Fibroblast of skin of left quadriceps (primary cell): ENCODE data around the gene C5orf22.
A peak's percentile ranks its signal among the peaks of the same experiment; 100 is the strongest.
"Not testable (repeated sequence)": the region's sequence is repeated elsewhere in the genome, so short reads cannot be mapped to it uniquely, and the experiment has no call there.

Source experiments
- DNase-seq, 2 experiments: peaks; one replicate each; pipeline ENCODE4 v3.0.0-alpha.2; 2013; ENCODE audit warnings: low read depth in 2 of 2

Gene C5orf22

DNA sequence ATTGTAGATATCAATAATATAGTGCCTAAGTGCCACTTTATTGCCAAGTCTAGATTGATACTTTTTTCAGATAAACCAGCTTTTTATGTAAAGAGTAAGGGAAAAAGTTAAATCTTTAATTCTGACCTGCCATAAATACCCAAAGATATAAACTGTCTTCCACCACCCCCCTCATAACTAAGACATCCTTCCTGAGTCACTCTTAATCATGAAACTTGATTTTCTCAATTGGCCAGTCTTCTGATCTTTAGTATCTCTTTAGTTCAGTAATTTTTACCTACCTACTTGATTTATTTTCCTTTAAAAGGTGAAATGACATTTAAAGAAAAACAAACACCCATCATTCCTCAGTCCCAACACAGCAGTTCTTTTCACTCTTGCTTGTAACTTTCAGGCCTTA, 21.8 kb downstream of the C5orf22 start:
- no peak for DNase-seq

DNA sequence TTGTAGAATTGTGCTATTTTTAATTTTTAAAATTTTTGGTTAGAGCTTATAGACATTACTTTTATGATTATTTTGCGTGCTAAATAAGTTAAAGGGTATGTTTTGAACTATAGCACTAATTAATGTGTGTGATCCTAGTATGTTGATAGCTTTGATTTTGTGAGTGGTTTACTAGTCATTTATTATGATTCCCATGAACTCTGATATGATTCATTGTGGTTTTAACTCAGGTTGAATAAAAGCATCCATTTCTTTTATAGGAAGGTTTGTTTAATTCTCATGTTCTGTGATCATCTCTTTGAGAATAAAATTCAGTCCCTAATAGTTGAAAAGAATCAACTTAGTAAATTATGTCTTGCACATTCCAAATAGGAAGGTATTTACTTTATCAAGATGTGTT, 22.5 kb downstream of the C5orf22 start:
- no peak for DNase-seq

DNA sequence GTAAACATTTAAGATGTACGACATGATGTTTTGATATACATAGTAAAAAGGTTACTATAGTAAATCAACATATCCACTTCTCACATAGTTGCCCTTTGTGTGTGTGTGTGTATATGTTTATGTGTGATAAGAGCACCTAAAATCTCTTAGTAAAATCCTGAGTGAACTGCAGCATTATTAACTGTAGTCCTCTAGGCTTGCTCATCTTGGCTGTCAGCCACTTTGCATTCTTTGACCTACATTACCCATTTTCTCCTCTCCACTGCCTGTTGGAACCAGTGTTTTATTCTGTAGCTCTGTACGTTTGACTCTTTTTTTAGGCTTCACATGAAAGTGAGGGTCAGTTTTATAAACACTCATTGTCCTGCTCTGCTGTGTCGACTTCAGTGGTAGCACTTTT, 24.4 kb downstream of the C5orf22 start:
- peak in 1 of 2 experiments; percentile 14 for DNase-seq

DNA sequence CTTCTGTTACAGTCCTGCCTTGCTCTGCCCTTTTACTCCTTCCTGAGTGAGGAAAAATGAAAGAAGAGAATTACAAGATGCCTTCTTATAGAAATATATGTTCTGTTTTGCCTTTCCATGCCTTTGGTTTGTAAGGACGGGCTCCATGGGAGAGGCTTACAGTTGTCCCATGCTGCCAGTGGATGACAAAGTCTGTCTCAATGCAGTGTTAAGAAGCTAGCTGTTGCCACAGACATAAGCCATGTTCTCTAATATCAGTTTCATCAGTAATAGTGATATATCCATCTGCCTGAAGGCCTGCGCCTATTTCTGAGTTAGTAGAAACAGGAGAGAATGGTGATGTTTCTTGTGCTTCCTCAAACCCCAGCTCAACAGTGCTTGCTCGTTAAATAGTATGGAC, 27.8 kb downstream of the C5orf22 start:
- no peak for DNase-seq

DNA sequence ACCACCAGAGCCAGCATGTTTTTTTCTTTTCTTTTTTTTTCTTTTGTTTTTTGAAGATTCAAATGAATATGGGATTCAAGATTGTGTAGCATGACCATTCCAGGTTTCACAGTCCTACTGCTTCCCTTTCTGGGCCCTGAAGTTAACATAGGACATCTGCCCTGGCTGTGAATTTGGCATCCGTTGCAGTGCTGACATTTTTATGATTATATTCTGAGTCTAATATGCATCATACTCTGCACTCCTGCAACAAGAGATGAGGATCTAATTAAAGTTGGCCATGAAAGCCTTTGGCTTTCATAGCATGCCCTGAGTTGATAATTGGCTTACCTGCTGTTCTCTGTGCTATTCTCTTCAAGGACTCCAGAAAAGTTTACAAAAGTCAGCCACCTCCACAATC, 29.8 kb downstream of the C5orf22 start:
- DNase-seq, result peak; percentile 10 to 20

DNA sequence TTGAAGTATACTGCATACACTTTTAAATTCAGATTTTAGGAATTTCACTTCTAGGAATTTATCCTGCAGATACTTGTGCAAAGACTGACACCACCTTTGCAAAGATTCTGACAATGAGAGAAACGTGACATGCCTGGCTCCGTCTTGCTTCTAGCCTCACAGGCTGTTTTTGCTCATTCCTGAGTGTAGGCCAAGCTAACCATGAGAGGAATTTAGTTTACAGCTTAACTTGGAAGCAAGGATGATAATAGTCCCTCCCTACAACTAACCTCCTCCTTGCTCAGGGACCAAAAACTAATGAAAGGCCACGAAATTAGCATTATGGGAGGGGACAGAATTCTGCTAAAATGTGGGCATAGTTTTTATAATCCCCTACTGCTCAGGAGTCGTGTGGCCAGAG, 31.1 kb downstream of the C5orf22 start:
- no peak for DNase-seq

DNA sequence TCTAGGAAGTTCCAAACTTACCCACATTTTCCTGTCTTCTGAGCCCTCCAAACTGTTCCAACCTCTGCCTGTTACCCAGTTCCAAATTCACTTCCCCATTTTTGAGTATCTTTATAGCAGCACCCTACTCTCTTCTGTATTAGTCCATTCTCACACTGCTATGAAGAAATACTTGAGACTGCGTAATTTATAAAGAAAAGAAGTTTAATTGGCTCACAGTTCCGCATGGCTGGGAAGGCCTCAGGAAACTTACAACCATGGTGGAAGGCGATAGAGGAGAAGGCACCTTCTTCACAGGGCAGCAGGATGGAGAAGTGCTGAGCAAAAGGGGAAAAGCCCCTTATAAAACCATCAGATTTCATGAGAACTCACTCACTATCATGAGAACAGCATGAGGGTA, 34.3 kb downstream of the C5orf22 start:
- DNase-seq, result not testable (repeated sequence)

DNA sequence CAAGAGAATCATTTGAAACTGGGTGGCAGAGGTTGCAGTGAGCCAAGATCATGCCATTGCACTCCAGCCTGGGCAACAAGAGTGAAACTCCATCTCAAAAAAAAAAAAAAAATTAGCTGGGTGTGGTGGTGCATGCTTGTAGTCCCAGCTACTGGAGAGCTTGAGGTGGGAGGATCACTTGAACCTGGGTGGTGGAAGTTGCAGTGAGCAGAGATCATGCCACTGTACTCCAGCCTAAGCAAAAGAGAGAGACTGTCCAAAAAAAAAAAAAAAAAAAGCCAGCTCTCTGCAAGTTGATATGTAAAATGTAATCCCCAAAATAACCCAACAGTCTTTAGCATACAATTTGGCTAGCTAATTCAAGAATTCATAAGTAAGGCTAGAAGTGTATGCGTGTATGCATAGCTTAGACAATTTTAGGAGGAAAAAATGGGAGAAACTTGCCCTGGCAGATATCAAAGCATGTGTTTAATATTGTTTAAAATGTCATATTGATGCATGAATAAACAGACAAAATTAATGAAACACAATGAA, 36.3 kb downstream of the C5orf22 start:
- no peak for DNase-seq

DNA sequence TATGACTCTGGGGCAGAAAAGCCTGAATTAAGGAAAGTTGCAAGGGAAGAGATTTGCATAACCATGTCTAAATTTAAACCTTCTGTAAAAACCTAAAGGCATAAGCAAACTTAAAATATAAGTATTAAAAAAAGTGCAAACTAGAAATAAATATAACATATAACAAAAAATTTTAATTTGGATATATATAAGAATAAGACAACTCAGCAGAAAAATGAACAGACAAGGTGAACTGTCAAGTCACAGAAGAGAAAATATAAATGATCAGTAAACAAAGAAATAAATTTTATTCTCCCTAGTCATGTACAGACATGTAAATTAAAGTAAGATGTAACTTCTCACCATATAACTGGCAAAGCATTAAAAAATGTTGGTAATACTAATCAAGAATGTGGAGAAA, 37.0 kb downstream of the C5orf22 start:
- DNase-seq, result no peak

DNA sequence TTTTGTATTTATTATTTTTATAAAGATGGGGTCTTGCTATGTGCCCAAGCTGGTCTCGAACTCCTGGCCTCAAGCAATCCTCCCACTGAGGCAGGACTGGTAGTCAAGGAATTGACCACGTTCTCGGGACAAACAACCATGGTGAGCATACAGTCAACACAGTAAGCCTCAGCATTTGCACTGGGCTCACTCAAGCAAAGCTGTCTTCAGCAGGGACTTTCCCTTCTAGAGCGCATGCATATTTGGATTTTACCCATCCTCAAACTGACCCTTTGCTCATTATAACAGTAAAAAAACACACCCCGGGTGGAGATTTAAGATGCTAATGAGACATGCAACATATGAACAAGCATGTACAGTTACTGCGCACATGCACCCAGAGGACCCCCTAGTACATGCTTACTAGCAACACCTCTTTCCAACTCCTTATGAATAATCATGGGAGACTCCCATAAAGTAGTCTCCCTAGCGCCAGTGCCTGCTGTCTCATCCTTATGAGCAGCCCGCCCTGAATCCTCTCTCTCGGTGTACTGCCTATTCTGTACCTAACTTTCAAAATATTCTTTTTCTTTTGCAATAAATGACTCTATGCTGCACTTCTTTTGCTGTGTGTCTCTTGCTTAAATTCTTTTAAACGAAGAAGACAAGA, 41.5 kb downstream of the C5orf22 start:
- no peak for DNase-seq

DNA sequence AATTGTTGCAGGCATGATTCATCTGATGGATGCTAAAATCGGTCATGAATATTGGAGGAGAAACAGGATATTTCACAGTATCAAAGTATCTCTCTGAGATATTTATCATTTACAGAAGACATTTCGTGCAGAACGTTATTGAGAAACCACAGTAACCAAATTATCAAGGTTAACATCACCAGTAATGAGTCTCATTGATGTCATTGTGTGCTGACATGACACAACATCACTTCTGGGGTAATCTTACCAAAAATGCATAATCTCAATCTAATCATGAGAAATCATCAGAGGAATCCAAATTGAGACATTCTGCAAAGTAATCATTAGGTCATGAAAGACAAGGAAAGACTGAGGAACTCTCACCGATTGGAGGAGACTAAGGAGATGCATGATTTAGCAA, 42.7 kb downstream of the C5orf22 start:
- DNase-seq, result no peak

DNA sequence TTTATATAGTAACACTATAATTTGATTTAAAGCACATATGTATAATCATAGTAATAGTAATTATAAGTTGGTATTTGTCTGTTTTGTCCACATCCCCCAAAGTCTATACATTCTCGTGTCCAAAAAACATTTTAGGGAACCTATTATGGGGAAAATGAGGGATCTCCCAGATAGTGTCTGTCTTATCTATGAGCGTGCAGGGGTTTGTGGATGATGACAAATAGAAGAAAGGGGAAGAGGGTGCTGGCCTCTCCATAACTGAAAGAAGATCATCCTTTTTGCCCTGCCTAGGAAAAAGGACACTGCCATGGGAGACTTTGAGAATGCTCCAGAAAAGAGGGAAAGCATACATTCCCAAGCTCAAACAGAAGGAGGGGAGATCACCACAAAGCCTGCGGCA, 45.3 kb downstream of the C5orf22 start:
- no peak for DNase-seq

DNA sequence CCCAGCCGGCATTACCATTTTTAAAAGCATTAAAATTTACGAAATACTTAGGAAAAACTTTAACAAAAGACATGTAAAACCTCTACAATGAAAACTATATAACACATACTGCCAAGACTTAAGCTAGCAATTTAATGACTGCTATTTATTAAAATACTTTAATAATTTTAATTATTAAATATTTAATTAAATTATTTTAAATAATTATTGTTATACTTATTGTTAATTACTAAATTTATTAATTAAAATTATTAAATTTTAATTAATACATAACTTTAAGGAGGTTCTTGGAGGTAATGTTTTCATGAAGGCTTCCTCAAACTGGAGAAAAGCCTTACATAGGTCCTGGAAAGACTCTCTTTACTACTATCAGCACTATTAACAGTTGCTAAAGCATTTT, 47.5 kb downstream of the C5orf22 start:
- DNase-seq, result no peak

DNA sequence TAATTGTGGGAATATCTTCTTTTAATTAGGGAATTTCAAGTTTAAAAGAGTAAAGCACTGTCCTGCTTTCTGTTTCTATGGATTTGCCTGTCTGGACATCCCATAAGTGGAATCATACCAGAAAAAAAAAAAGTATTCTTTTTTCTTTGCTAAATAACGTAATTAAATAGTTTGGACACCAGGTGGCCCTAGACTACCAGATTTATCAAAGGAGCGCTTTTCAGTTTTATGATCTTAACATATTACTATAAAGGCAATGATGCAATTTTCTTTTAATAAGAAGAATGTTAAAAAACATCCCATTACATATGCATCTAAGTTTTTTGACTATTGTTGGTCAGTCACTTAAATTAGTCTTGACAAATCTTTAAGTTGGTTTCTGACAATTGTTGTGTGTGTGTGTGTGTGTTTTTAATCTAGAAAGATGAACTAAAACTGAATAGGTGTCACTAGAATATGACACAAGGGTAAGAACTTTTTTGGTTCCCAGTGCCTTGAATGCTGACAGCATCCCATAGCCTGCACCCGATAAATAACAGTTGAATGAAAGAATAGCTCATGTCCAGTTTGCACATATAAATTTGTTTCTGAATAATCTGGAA, 49.5 kb downstream of the C5orf22 start:
- DNase-seq, result peak; percentile 28 to 32

DNA sequence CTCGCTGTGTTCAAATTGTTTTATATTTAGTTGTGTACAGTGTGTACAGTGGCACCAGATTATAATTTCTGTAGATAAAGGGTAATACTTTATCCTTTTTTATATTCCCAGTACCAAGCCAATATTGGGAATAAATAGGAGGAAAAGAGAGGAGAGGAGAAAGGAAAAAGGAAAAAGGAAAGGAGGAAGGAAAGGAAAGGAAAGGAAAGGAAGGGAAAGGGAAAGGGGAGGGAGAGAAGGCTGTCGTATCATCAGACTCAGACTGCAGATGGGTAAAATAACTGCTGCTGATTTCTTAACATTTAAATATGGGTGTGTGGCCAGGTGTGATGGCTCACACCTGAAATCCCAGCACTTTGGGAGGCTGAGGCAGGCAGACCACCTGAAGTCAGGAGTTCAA, 51.0 kb downstream of the C5orf22 start:
- no peak for DNase-seq

DNA sequence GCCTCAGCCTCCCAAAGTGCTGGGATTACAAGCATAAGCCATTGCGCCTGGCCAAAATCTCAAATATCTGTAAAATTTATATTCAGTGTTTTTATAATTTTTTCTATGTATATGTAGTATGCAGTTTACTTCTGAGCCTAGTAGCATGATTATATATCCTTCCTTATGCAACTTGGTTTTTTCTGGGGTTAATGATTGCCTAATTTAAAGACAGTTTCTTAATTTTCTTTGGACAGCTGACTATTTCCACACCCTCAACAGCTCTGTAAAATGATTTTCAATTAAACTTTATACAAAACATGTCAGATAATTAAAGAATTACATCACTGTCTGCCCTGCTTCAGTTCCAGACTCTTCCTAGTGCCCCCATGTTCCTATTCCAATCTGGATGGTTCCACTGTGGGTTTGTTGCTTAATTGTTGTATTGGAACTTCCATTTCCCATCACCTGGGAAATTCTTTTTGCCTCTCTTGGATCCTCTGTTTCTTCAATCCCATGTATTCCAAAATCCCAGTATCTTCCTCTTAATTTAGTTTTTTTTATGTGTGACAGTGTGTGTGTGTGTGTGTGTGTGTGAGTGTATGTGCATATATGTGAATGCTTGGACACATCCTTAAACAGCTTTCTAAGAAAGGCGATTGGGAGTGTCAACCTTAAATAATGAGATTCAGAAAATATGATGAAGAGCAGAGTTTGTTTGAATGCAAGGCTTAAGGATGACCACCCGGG, 53.2 kb downstream of the C5orf22 start:
- DNase-seq, result no peak

DNA sequence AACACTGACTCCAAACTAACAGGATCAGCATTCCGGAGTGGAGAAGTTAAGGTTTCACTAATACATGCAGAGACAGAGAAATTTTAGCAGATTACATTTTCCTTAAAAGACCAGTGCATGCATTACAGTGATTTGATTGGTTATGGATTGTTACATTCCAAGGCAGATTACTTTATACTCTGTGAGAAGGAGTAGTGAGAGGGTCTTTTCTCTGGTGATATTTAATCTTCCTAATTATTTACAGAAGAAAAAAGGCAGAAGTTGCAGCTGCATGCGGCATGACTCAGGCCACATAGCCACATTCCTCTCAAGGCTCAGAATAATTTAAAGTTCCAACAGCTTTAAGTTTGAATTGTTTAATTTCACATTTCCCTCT, 53.8 kb downstream of the C5orf22 start:
- DNase-seq, result peak; percentile 60 to 63

DNA sequence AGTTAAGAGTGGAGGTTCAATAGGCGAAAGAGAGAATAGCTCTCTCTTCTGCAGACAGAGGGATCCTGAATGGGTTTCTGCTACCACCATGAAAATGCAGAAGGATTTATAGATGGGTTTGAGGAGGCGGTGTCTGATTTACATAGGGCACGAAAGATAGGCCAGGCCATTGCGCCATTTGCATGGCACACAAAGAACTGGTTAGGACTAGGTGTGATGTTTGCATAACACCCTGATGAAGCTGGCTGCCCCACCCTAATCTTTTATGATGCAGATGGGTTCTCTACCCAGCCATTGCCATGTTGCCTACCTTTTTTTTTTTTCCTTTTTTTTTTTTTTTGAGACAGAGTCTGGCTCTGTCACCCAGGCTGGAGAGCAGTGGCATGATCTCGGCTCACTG, 55.4 kb downstream of the C5orf22 start:
- DNase-seq, result no peak

DNA sequence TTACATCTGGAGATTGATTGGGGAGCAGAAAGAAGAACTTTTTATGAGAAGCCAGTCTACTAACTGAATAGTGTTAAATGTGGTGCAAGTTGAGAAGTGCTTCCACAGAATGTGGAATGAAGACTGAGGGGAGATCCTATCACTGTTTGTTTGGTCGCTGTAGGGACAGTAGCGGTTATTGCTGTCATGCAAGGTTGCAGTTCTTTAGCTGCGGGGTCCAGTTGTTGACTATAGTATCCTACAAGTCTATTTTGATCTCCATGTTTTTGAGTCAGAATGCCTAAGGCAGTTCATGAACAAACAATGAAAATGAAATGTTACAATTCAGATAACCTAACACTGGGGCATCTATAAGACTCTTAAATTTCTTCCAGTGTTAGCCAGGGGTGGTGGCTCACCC, 61.6 kb downstream of the C5orf22 start:
- no peak for DNase-seq

DNA sequence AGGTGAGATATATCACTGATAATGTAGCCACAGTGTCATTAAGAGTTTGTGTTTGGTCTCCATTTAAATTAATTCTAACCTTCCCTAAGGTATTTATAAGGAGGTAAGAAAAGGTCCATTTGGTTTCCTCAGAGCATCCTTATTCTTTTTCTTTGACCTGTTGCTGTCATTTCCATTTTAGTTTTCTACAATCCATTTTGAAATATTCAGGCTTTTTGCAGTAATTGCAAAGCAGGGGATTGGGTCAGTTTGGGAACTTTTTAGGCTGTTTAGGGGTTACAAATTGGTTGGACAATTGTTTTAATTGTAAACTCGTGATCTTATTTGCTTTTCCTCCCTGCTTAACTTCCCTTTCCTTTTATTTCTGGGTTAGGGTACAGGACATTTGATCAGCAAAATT, 64.3 kb downstream of the C5orf22 start:
- DNase-seq, result no peak

DNA sequence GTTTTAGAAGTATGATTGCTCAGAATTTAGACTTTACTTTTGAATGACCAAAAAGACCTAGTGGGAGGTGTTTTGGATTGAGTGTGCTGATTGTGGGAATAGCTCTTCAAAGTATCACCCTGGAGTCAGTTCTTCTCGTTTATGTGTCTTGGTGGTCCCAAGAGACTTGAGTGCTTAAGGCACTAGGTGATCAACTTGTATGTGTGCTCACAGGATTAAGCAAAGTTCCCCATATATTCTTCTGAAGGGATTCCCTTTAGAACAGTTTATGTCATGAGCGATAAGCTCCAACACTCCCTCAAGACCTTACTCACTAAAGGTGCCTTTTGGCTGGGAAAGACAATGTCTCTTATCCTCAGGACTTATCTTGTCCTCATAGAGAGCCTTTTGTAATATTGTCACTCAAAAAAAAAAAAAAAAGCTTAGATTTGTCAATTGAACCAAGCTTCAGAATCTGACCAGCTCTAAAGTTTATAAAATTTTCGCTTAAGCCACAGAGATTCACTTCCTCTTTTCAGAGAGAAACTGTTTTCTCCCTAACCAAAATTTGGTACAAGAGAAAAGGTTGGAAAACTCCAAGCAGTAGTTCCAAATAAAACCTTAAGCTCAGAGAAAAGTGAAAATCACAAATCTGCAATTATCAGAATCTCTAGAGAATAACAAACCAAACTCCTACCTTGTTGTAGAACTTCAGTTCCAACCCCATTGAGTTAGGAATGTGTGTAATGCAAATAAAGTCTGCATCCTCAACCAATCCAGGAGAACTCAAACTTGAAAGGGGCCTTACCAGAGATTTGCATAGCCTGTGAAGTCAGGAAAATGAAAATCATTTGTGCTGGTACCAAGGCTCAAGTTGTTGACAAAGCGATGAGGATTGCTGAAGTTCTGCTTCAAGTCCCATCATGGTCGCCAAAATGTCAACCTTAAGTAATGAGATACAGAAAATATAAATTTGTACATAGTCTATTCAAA, 66.8 kb downstream of the C5orf22 start:
- DNase-seq, result no peak

DNA sequence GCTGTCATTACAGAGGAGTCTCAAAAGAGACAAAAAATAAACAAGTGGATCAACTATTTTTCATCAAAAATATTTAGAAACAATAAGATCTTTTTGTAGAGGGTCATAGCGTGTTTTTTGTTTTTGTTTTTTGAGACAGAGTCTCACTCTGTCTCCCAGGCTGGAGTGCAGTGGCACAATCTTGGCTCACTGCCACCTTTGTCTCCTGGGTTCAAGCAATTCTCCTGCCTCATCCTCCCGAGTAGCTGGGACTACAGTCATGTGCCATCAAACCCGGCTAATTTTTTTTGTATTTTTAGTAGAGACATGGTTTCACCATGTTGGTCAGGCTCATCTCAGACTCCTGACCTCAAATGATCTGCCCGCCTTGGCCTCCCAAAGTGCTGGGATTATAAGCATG, 70.2 kb downstream of the C5orf22 start:
- DNase-seq, result not testable (repeated sequence)
